ENCODE measurements around the gene POMT1.
"Not testable (repeated sequence)": the region's sequence is repeated elsewhere in the genome, so short reads cannot be mapped to it uniquely, and the experiment has no call there.

POMT1 gene

GRCh38 chr9:131502781-131503625 is at the start of gene POMT1:
Gene POMT1, plus strand, starts transcription at chr9:131502918. Its CDS starts 1,301 bp downstream, at chr9:131504219.
- peak; percentile 92 for DNase-seq (ENCODE audit: low spot score)

- DNase-seq (ENCODE audit: low spot score): no peak
Measured at GRCh38 chr9:131454028-131454427, 48.7 kb upstream of the POMT1 start.

GRCh38 chr9:131455655-131456054 is 47.1 kb upstream of the POMT1 start:
- DNase-seq (ENCODE audit: low spot score): not testable (repeated sequence)

DNA sequence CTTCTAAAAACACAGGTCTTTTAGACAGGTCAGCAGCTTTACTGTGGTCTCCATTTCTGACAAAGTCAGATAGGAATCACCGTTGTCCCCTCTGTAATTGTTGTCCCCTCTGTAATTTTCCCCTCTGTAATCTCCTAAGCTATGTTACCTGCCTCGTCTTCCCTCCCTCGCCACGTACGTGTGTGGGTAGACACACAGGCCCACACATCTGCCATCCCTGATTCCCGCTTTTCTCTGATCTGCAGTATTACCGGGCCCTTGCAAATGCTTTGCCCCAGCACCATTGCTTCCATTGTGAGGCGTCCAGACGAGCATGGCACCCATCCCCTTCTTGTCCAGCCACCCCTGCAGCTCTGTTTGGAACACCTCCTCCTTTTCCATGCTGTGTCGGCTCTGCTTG is 45.0 kb upstream of the POMT1 start:
- DNase-seq (ENCODE audit: low spot score): no peak

GRCh38 chr9:131459056-131459455 is 43.7 kb upstream of the POMT1 start:
- no peak for DNase-seq (ENCODE audit: low spot score)

- DNase-seq (ENCODE audit: low spot score): no peak
Measured at GRCh38 chr9:131461166-131461565, 41.6 kb upstream of the POMT1 start.

GRCh38 chr9:131464354-131465000 is 38.2 kb upstream of the POMT1 start:
- no peak for DNase-seq (ENCODE audit: low spot score)

GRCh38 chr9:131465401-131465800 is 37.3 kb upstream of the POMT1 start:
- no peak for DNase-seq (ENCODE audit: low spot score)

GRCh38 chr9:131467214-131467935 is 35.3 kb upstream of the POMT1 start:
- peak; percentile 44 for DNase-seq (ENCODE audit: low spot score)

DNA sequence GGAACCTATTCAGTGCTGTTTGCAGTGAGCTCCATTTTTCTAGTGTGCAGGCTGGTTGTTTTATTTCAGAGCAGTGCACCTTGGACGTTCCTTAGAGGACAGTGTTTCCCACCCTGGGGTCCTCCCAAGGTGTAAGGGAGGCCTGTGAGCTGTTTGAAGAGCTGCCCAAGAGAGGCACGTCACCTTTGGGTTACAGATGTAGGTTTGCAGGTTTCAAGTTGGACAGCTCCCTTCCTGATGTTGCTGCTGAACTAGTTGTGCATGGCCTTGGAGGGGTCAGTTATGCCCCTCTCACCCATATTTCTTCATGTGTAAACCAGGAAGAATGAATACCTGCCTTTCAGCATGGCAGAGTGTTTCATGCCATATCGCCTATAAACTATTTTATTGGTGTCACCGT is 34.7 kb upstream of the POMT1 start:
- no peak for DNase-seq (ENCODE audit: low spot score)

DNA sequence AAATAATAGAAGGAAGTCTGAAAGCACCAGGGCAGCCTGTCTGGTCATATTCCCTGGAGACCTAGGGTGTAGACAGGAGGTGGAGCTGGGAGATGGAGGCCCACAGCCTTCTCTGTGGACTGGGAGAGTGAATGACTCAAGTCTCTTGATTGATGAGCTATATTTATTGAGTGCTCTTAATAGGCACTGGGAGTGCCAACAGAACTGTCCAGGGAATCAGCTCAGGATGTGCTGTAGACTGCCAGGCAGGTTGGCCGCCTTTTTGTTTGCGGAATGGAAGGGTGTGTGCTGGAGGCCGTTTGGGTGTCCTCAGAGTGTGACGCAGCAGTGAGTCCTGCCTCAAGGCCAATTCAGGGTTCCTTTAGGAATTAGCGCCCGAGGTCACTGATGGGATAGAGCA is 33.4 kb upstream of the POMT1 start:
- no peak for DNase-seq (ENCODE audit: low spot score)

DNA sequence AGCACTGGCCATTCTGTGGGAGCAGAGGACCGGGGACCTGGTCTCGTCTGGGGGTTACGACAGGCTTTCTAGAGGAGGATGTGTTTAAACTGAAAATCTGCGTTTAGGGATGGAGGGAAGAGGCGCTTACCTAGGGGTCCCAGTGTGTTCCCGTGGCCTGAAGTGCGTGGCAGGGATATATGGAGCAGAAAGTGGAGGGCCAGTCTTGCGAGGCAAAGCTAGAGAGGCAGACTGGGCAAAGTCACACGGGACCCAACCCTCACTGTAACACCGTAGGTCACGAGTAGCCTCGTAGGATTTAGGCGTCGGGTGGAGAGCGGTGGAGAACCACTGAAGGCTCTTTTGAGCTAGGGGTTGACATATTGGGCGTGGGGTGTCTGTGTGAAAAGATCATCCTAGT is 32.8 kb upstream of the POMT1 start:
- peak; percentile 30 for DNase-seq (ENCODE audit: low spot score)

GRCh38 chr9:131470581-131470991 is 32.1 kb upstream of the POMT1 start:
- DNase-seq (ENCODE audit: low spot score): peak; percentile 58

DNA sequence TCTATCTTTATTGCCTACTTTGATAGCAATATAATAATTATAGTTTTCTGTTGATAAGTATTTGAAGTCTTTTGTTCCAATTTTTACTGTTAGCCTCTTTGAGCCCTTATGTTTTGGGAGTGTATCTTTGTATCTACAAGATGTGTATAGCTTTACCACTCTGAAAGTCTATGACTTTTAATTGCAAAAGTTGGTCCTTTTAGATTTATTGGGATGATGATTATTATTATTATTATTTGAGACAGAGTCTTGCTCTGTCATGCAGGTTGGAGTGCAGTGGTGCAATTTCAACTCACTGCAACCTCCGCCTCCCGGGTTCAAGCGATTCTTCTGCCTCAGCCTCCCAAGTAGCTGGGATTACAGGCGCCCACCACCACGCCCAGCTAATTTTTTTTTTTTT is 30.6 kb upstream of the POMT1 start:
- not testable (repeated sequence) for DNase-seq (ENCODE audit: low spot score)

GRCh38 chr9:131473198-131473885 is 29.4 kb upstream of the POMT1 start:
- DNase-seq (ENCODE audit: low spot score): peak; percentile 52

- peak; percentile 49 for DNase-seq (ENCODE audit: low spot score)
Measured at GRCh38 chr9:131473891-131474290, 28.8 kb upstream of the POMT1 start.

DNA sequence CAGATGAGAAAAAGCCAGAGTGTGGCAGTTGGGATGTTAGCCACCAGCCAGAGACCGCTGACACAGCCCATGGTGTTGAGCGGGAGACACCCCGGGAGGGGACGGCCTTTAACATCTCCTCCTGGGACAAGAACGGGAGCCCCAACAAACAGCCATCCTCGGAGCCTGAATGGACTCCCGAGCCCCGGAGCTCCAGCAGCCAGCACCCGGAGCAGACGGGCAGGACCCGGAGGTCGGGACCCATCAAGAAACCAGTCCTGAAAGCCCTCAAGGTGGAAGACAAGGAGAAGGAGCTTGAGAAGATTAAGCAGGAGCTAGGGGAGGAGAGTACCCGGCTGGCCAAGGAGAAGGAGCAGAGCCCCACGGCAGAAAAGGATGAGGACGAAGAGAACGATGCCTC is 28.0 kb upstream of the POMT1 start:
- DNase-seq (ENCODE audit: low spot score): peak; percentile 53

DNA sequence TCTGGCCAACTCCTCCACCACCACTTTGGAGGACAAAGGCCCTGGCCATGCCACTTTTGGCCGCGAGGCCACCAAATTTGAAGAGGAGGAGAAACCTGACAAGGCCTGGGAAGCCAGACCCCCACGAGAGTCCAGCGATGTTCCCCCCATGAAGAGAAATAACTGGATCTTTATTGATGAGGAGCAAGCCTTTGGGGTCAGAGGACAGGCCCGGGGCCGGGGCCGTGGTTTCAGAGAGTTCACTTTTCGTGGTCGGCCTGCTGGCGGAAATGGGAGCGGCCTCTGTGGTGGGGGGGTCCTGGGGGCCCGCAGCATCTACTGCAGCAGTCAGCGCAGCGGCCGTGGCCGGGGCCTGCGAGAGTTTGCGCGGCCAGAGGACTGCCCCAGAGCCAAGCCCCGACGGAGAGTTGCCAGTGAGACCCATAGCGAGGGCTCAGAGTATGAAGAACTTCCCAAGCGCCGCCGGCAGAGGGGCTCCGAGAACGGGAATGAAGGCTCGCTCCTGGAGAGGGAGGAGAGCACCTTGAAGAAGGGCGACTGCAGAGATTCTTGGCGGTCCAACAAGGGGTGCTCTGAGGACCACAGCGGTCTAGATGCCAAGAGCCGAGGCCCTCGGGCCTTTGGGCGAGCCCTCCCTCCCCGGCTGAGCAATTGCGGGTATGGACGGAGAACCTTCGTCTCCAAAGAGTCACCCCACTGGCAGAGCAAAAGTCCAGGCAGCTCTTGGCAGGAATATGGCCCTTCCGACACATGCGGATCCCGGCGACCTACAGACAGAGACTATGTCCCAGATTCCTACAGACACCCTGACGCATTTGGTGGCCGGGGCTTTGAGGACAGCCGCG is 27.4 kb upstream of the POMT1 start:
- peak; percentile 64 for DNase-seq (ENCODE audit: low spot score)

DNA sequence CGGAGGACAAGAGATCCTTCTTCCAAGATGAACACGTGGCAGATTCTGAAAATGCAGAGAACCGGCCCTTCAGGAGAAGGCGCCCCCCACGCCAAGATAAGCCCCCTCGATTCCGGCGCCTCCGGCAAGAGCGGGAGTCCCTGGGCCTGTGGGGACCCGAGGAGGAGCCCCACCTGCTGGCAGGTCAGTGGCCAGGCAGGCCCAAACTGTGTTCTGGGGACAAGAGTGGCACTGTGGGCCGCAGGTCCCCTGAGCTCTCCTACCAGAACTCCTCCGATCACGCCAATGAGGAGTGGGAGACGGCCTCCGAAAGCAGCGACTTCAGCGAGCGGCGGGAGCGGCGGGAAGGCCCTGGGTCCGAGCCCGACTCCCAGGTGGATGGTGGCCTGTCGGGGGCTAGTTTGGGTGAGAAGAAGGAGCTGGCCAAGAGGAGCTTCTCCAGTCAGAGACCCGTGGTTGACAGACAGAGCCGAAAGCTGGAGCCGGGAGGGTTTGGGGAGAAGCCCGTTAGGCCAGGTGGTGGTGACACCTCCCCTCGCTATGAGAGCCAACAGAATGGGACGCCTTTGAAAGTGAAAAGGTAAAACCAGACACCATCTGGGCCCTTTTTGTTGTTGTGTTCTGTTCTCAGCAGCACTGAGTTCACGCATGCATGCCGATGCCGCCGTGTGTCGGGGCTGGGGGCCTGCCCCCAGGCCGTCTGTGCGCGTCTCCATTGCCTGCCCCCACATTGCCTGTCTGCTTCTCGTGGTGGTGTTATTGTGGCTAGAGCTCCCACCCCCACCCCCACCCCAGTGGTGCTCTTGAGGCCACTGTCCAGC is 26.6 kb upstream of the POMT1 start:
- peak; percentile 51 for DNase-seq (ENCODE audit: low spot score)

GRCh38 chr9:131476777-131477345 is 25.9 kb upstream of the POMT1 start:
- DNase-seq (ENCODE audit: low spot score): no peak
